Ascending aorta (tissue), 2 donors: ENCODE measurements around the gene MCOLN1. TPM values are rescaled to one million over a fixed set of nuclear protein-coding genes. Genes with fewer than 3 reads are reported as not detected.

ENCODE experiments used
- DNase-seq, 2 donors: peaks; one replicate each; pipeline ENCODE4 v3.0.0-alpha.2; 2019; ENCODE audit warnings: low spot score in 2 of 2
- H3K27ac ChIP-seq, 2 donors: fragments of 200-600 bp; sonication (generic); one replicate each; pipeline ENCODE4 v1.5.1; 2016 to 2017; ENCODE audit warnings: mild to moderate bottlenecking in 1 of 2
- H3K27me3 ChIP-seq: fragments of 200-600 bp; sonication (generic); one replicate; pipeline ENCODE4 v1.5.1; 2017
- H3K36me3 ChIP-seq, 2 donors: fragments of 200-600 bp; sonication (generic); one replicate each; pipeline ENCODE4 v1.5.1; 2016
- H3K4me1 ChIP-seq, 2 donors: fragments of 200-600 bp; sonication (generic); one replicate each; pipeline ENCODE4 v1.5.1; 2016 to 2017; ENCODE audit warnings: mild to moderate bottlenecking in 1 of 2
- H3K4me3 ChIP-seq, 2 donors: fragments of 200-600 bp; sonication (generic); one replicate each; pipeline ENCODE4 v1.5.1; 2016 to 2017; ENCODE audit warnings: mild to moderate bottlenecking in 1 of 2
- H3K9me3 ChIP-seq, 2 donors: fragments of 200-600 bp; sonication (generic); one replicate each; pipeline ENCODE4 v1.5.1; 2016
- intact Hi-C: fragments of 100-400 bp; cut with DNase I; formaldehyde crosslinking; loops from one replicate; pipeline ENCODE4 v1.15.1; 2023
- total RNA-seq: library from RNA; depleted of rRNA; stranded (reverse); fragments of >200 nt; gene quantifications from one replicate; pipeline ENCODE4 v1.1.0, GENCODE V29; 2016
- TF ChIP-seq, protein P1 (sequence below), 3 experiments: fragments of 200-600 bp in 2 of 3; fragments of 450-650 bp in 1 of 3; sonication (generic) in 2 of 3; IDR thresholded peaks; one replicate each; pipeline ENCODE4 v1.5.1; 2016 to 2019; ENCODE audit warnings: antibody characterized with exemption in 3 of 3, mild to moderate bottlenecking in 1 of 3, moderate library complexity in 1 of 3

The MCOLN1 gene
- total RNA-seq, 1 donor from 2014 or later, result 11.9 TPM

DNA sequence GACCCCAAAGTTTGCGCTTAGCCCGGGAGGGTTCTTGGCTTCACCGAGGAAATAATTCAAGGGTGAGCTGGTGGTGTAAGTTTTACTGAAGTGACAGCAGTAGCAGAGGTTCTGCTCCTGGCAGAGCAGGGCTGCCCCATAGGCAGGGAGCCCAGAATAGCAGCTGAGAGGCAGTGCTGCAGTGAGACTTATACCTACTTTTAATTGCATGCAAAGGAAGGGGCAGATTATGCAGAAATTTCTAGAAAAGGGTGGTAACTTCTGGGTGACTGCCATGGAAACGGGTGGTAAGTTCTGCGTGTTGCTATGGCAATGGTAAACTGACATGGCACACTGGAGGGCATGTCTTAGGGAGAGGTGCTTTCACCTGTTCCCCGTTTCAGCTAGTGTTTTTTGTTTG lies 55.7 kb downstream of the MCOLN1 start:
- no peak for DNase-seq
- no peaks in the 10 kb centered on the region for H3K36me3 ChIP-seq
- intact Hi-C loops, result no loop called here
- no peak overlapping the region for H3K4me3 ChIP-seq
- no peak overlapping the region for H3K27ac ChIP-seq
- H3K27me3 ChIP-seq, result no peaks in the 10 kb centered on the region
- H3K4me1 ChIP-seq, result no peaks in the 10 kb centered on the region
- TF ChIP-seq, protein P1, sequence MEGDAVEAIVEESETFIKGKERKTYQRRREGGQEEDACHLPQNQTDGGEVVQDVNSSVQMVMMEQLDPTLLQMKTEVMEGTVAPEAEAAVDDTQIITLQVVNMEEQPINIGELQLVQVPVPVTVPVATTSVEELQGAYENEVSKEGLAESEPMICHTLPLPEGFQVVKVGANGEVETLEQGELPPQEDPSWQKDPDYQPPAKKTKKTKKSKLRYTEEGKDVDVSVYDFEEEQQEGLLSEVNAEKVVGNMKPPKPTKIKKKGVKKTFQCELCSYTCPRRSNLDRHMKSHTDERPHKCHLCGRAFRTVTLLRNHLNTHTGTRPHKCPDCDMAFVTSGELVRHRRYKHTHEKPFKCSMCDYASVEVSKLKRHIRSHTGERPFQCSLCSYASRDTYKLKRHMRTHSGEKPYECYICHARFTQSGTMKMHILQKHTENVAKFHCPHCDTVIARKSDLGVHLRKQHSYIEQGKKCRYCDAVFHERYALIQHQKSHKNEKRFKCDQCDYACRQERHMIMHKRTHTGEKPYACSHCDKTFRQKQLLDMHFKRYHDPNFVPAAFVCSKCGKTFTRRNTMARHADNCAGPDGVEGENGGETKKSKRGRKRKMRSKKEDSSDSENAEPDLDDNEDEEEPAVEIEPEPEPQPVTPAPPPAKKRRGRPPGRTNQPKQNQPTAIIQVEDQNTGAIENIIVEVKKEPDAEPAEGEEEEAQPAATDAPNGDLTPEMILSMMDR (IDR thresholded peaks at IDR 0.05), result no peak
- H3K9me3 ChIP-seq, result no peaks in the 10 kb centered on the region

DNA sequence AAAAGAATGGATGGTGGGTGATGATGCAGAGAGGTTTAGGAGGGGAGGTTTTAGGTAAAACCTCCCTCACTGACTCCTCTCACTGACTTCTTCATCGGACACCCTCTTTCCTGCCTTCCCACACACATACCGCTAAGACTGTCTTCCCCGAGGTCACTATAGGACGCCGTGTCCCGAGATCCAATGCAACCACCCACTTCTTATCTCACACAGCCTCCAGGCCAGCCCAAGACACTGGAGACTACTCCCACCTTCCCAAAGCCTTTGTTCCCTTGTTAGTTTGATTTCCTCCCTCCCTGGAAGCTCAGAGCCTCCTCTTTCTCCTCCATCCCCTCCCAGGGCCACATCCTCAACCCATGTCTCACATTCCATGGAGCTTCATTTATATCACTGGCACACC lies 56.8 kb downstream of the MCOLN1 start:
- no peak overlapping the region for H3K27ac ChIP-seq
- H3K27me3 ChIP-seq, result no peaks in the 10 kb centered on the region
- no peaks in the 10 kb centered on the region for H3K9me3 ChIP-seq
- no peaks in the 10 kb centered on the region for H3K4me1 ChIP-seq
- no peak overlapping the region for H3K4me3 ChIP-seq
- no peaks in the 10 kb centered on the region for H3K36me3 ChIP-seq
- TF ChIP-seq, protein P1 (IDR thresholded peaks at IDR 0.05), result no peak
- DNase-seq, result no peak
- intact Hi-C loops, result no loop called here

DNA sequence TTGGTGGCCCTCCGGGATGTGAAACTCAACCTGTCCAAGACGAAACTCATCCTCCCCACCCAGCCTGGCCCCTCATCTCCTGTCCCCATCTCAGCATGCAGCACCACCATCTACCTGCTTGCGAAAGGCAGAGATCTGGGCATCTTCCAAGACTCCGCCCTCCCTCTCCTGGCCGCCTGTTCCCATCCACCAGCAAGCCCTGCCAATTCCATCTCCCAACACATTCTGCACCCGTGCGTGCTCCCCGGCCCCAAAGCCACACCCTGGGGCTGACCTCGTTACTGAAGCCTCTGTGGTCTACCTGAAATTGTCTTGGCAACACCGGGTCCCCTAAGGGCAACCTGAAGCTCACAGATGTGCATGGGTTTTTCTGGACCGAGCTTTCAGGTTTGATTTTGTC lies 60.0 kb downstream of the MCOLN1 start:
- TF ChIP-seq, protein P1 (IDR thresholded peaks at IDR 0.05), result no peak
- no peaks in the 10 kb centered on the region for H3K27me3 ChIP-seq
- no peaks in the 10 kb centered on the region for H3K4me1 ChIP-seq
- H3K4me3 ChIP-seq, result no peak overlapping the region
- intact Hi-C loops, result no loop called here
- H3K36me3 ChIP-seq, result no peaks in the 10 kb centered on the region
- H3K9me3 ChIP-seq, result no peaks in the 10 kb centered on the region
- DNase-seq, result no peak
- H3K27ac ChIP-seq, result no peak overlapping the region

Other genes with a start within 250 kb of the MCOLN1 start
- gene INSR, start 228.2 kb upstream of the MCOLN1 start, total RNA-seq, result 39.3 TPM
- gene ARHGEF18, start 173.7 kb upstream of the MCOLN1 start, total RNA-seq, result 31.3 TPM
- not detected for gene PEX11G, start 33.6 kb upstream of the MCOLN1 start, total RNA-seq
- gene ZNF358, start 6.5 kb upstream of the MCOLN1 start, total RNA-seq, result 163 TPM
- gene PNPLA6, start 13.1 kb downstream of the MCOLN1 start, total RNA-seq, result 190 TPM
- gene CAMSAP3, start 73.2 kb downstream of the MCOLN1 start, total RNA-seq, result not detected
- 18.4 TPM for gene XAB2, start 106.9 kb downstream of the MCOLN1 start, total RNA-seq
- not detected for gene PET100, start 107.2 kb downstream of the MCOLN1 start, total RNA-seq
- not detected for gene PCP2, start 111.1 kb downstream of the MCOLN1 start, total RNA-seq
- gene STXBP2, start 114.5 kb downstream of the MCOLN1 start, total RNA-seq, result 26.6 TPM
- gene RETN, start 146.4 kb downstream of the MCOLN1 start, total RNA-seq, result not detected
- gene MCEMP1, start 154.5 kb downstream of the MCOLN1 start, total RNA-seq, result not detected
- 166 TPM for gene TRAPPC5, start 158.2 kb downstream of the MCOLN1 start, total RNA-seq
- not detected for gene FCER2, start 179.5 kb downstream of the MCOLN1 start, total RNA-seq
- gene CLEC4G, start 209.5 kb downstream of the MCOLN1 start, total RNA-seq, result 1.7 TPM
- 12.6 TPM for gene CD209, start 224.9 kb downstream of the MCOLN1 start, total RNA-seq
- gene CLEC4M, start 240.6 kb downstream of the MCOLN1 start, total RNA-seq, result not detected